ENCODE data around the gene ZNF467.

ZNF467 gene

GRCh38 chr7:149772956-149773434 is 393 bp downstream of the ZNF467 start:
- no peak for TF ChIP-seq TOX (CRISPR knock-in tag; IDR thresholded peaks at IDR 0.05; ENCODE audit: borderline replicate concordance)
- ATAC-seq, result no peak

- ATAC-seq, result no peak; the same call in 2 of the 3 replicates
- TF ChIP-seq BACH2 (CRISPR knock-in tag; IDR thresholded peaks at IDR 0.05; ENCODE audit: borderline replicate concordance) (no peak), PPARA (CRISPR knock-in tag; IDR thresholded peaks at IDR 0.05; ENCODE audit: borderline replicate concordance) (no peak), ZNF8 (CRISPR knock-in tag; IDR thresholded peaks at IDR 0.05) (no peak), TOX (CRISPR knock-in tag; IDR thresholded peaks at IDR 0.05; ENCODE audit: borderline replicate concordance) (no peak), CREB5 (CRISPR knock-in tag; IDR thresholded peaks at IDR 0.05; ENCODE audit: low read depth) (no peak), TCF4 (CRISPR knock-in tag; IDR thresholded peaks at IDR 0.05; ENCODE audit: borderline replicate concordance) (no peak), CSDC2 (CRISPR knock-in tag; IDR thresholded peaks at IDR 0.05) (no peak)
Measured at GRCh38 chr7:149772241-149772955, 990 bp downstream of the ZNF467 start.

- ATAC-seq, result peak; percentile 95
Measured at GRCh38 chr7:149771720-149772240, 1.6 kb downstream of the ZNF467 start.

More at GRCh38 chr7:149771720-149772240, 1.6 kb downstream of the ZNF467 start:
- TF ChIP-seq TOX (CRISPR knock-in tag; IDR thresholded peaks at IDR 0.05; ENCODE audit: borderline replicate concordance) (no peak), PATZ1 (CRISPR knock-in tag; IDR thresholded peaks at IDR 0.05; ENCODE audit: borderline replicate concordance) (no peak), TSHZ2 (CRISPR knock-in tag; IDR thresholded peaks at IDR 0.05) (no peak), ZFP30 (CRISPR knock-in tag; IDR thresholded peaks at IDR 0.05) (no peak), CSDC2 (CRISPR knock-in tag; IDR thresholded peaks at IDR 0.05) (no peak), ZNF8 (CRISPR knock-in tag; IDR thresholded peaks at IDR 0.05) (no peak), POU6F1 (CRISPR knock-in tag; IDR thresholded peaks at IDR 0.05; ENCODE audit: borderline replicate concordance, low read depth) (no peak), CSRNP3 (CRISPR knock-in tag; IDR thresholded peaks at IDR 0.05) (no peak), ESRRG (CRISPR knock-in tag; IDR thresholded peaks at IDR 0.05) (no peak), CREB5 (CRISPR knock-in tag; IDR thresholded peaks at IDR 0.05; ENCODE audit: low read depth) (no peak), ARNTL (CRISPR knock-in tag; IDR thresholded peaks at IDR 0.05; ENCODE audit: borderline replicate concordance, low read depth) (no peak), BACH2 (CRISPR knock-in tag; IDR thresholded peaks at IDR 0.05; ENCODE audit: borderline replicate concordance) (no peak), ZFP3 (CRISPR knock-in tag; IDR thresholded peaks at IDR 0.05) (no peak)

All from SK-N-SH treated with all-trans-retinoic acid at 6 μM for 48 hours (cell line).